HCEC 1CT (cell line): ENCODE data around the gene ZNF682.
"Not testable (repeated sequence)": the region's sequence is repeated elsewhere in the genome, so short reads cannot be mapped to it uniquely, and the experiment has no call there.

Source experiments
- DNase-seq: peaks from one replicate; pipeline ENCODE4 v3.0.0-alpha.2; 2017

Gene ZNF682

DNA sequence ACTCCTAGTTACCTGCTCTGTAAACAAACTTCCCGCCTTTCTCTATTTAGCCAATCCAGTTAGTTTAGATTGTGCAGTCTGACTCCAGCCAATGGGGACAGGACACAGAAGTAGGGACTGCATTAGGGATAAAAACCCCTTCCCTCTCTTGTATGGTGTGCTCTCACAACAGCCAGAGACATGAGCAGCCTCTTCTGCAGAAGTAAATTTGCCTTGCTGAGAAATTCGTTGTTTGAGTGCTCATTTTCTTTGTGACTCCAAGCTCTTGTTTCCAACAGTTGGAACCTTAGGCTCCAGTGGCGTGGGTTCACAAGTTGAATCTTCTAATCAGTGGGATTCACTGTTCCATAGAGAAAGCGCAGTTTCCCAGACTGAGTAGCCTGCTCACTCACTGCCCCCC, 72.4 kb downstream of the ZNF682 start:
- no peak for DNase-seq

DNA sequence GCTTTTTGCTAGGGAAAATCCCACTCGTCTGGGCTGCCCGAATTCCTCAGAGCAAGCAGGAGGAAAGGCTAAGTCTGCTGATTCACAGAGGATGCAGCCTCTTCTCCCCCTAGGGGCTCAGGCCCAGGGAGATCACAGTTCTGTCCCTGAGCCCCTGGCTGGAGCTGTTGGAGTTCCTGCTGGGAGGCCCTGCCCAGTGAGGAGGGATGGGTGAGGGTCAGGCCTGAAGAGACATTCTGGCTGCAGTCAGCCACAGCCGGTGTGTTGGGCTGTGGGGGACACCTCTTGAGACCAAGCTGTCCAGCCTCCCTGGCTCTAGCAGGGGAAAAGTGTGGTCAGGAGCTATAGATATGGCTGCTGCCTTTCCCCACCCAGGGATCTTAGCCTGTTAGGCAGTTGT, 73.2 kb downstream of the ZNF682 start:
- DNase-seq = not testable (repeated sequence)

DNA sequence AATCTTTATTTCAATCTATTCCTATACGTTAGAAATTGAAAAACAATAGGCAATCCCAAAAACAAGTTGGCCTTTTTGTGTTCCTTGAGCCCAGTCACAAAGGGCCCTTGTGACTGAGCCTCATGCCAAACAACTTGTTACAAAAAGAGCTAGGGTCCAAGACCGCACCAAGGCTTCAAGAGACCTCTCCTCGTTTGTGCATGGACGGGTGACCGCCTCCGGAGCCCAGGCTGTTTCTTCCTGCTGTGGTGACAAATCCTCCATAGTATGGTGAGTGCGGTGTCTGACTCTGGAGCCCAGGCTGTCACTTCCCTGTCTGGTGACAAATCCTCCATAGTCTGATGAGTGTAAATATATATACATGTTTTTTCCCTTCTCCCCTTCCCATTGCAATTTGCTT, 74.9 kb downstream of the ZNF682 start:
- DNase-seq = no peak

DNA sequence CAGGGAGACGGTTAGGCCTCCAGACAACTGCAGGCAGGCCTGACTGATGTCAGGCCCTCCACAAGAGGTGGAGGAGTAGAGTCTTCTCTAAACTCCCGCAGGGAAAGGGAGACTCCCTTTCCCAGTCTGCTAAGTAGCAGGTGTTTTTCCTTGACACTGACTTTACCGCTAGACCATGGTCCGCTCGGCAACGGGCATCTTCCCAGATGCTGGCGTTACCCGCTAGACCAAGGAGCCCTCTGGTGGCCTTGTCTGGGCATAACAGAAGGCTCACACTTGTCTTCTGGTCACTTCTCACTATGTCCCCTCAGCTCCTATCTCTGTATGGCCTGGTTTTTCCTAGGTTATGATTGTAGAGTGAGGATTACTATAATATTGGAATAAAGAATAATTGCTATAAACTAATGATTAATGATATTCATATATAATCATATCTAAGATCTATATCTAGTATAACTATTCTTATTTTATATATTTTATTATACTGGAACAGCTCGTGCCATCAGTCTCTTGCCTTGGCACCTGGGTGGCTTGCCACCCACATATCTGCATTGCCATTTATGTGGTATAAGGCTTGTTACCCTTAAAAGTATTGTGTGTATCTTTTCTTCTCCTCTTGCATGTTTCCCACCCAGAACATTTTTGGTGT, 80.0 kb downstream of the ZNF682 start:
- DNase-seq = not testable (repeated sequence)

DNA sequence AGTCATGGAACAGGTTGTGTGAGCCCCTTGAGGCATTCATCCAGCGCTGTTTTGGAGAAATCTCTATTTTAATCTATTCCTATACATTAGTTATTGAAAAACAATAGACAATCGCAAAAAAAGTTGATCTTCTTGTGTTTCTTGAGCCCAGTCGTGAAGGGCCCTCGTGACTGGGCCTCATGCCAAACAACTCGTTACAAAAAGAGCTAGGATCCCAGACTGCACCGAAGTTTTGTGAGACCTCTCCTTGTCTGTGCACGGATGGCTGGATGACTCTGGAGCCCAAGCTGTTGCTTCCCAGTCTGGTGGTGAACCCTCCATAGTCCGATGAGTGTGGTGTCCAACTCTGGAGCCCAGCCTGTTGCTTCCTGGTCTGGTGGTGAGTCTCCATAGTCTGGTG, 81.5 kb downstream of the ZNF682 start:
- DNase-seq = not testable (repeated sequence)

DNA sequence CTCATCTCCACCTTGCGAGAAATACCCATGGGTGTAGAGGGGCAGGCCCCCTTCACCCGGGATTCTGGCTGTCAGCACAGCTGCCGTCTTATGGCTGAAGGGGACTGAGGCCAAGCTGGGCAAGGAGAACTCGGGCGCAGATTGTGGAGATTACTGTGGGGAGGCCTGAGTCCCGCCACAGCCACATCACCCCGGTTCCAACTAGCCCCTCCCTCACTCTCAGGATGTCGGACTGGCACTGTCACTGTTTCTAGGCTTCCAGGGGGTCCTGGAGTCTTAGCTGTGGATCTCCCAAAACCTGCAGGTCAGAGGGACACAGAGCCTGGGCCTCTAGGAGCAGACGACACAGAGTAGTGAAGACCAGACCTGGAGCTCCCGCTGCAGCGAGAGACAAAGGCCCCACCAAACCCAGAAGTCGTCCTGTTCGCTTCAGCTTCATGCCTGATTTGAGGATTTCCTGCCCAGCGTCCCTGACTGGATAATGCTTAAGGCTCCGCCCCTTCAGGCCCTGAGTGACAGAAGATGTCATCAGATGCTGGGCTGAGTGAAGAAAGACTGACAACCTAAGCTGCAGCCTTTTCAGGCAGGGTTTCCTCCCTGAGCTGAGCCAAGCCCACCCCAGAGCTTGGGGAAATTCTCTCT, 82.8 kb downstream of the ZNF682 start:
- no peak for DNase-seq

DNA sequence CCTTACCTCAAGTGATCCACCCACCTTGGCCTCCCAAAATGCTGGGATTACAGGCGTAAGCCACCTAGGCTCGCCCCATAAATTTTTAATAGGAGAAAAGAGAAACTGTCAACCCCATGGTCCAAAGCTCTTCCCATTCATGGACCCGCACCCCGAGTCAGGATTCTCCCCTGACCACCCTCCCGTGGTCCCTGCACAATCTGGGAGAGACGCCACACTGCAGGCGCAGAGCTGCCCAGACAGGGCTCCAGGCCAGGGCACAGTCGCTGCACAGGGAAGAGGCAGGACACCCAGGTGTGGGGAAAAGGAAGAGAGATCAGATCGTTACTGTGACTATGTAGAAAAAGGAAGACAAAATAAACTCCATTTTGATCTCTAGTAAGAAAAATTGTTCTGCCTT, 84.1 kb downstream of the ZNF682 start:
- DNase-seq = no peak
